Gastrocnemius medialis (tissue), 4 donors: Measurements from ENCODE around the gene ANKRD55.

Experiments used
- POLR2A ChIP-seq, 2 donors: fragments of 450-650 bp; IDR thresholded peaks; one replicate each; pipeline ENCODE4 v1.6.1; 2017; ENCODE audit warnings: antibody characterized with exemption in 2 of 2, mild to moderate bottlenecking in 2 of 2, moderate library complexity in 2 of 2
- TF ChIP-seq, protein P1 (sequence below), 5 experiments: fragments of 450-650 bp in 3 of 5; fragments of 200-600 bp in 2 of 5; sonication (generic) in 2 of 5; IDR thresholded peaks in 4 of 5; conservative IDR thresholded peaks in 1 of 5; 1 replicate in 4 of 5; 2 replicates in 1 of 5; pipeline ENCODE4 v1.5.1; 2016 to 2019; ENCODE audit warnings: antibody characterized with exemption in 5 of 5, mild to moderate bottlenecking in 3 of 5, moderate library complexity in 3 of 5

DNA sequence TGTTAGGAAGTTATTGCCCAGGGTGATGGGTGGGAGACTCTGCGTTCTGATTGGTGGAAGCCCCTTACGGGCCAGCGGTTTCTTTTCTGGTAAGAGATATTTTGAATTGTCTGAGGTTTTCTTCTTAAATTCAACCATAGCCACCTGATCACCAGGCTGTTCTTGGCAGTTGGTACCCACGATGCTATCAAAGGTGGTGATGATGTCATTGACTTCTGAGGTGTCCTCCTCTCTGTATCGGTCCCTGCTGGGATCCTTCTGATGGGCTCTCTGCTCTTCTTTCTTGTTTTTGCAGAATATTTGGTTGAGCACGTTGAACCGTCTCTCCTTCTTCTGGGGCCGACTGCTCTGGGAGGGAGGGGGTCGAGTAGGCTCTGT, 121.7 kb downstream of the ANKRD55 start:
- TF ChIP-seq, protein P1, sequence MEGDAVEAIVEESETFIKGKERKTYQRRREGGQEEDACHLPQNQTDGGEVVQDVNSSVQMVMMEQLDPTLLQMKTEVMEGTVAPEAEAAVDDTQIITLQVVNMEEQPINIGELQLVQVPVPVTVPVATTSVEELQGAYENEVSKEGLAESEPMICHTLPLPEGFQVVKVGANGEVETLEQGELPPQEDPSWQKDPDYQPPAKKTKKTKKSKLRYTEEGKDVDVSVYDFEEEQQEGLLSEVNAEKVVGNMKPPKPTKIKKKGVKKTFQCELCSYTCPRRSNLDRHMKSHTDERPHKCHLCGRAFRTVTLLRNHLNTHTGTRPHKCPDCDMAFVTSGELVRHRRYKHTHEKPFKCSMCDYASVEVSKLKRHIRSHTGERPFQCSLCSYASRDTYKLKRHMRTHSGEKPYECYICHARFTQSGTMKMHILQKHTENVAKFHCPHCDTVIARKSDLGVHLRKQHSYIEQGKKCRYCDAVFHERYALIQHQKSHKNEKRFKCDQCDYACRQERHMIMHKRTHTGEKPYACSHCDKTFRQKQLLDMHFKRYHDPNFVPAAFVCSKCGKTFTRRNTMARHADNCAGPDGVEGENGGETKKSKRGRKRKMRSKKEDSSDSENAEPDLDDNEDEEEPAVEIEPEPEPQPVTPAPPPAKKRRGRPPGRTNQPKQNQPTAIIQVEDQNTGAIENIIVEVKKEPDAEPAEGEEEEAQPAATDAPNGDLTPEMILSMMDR (IDR thresholded peaks at IDR 0.05 in 4 of 5, conservative IDR thresholded peaks at IDR 0.05 in 1 of 5), result no peak
- TF ChIP-seq POLR2A (IDR thresholded peaks at IDR 0.05), result no peak
